Measurements from ENCODE around the gene SOD3.

Gene SOD3

GRCh38 chr4:24795666-24796381, 451 bp downstream of the SOD3 start:
- TF ChIP-seq YY1 (IDR thresholded peaks at IDR 0.05; ENCODE audit: low read depth) = no peak
- no peak for TF ChIP-seq TAF1 (IDR thresholded peaks at IDR 0.05; ENCODE audit: low read depth)
- TF ChIP-seq ZBTB7A (IDR thresholded peaks at IDR 0.05; ENCODE audit: low read depth) = no peak

GRCh38 chr4:24796620-24797019, 1.2 kb downstream of the SOD3 start:
- TF ChIP-seq RAD21 (IDR thresholded peaks at IDR 0.05; ENCODE audit: low read depth) (no peak), EP300 (IDR thresholded peaks at IDR 0.05; ENCODE audit: borderline replicate concordance) (no peak), TCF12 (IDR thresholded peaks at IDR 0.05; ENCODE audit: low read depth) (no peak), CREB1 (IDR thresholded peaks at IDR 0.05; ENCODE audit: low read depth) (no peak), TAF1 (IDR thresholded peaks at IDR 0.05; ENCODE audit: low read depth) (no peak)

GRCh38 chr4:24798036-24798610, 2.8 kb downstream of the SOD3 start:
- TF ChIP-seq ZBTB7A (IDR thresholded peaks at IDR 0.05; ENCODE audit: low read depth) (no peak), EGR1 (IDR thresholded peaks at IDR 0.05) (no peak), TEAD4 (IDR thresholded peaks at IDR 0.05) (no peak), REST (IDR thresholded peaks at IDR 0.05; ENCODE audit: low read depth) (no peak), CREB1 (IDR thresholded peaks at IDR 0.05; ENCODE audit: low read depth) (no peak), CEBPB (IDR thresholded peaks at IDR 0.05) (no peak), RAD21 (IDR thresholded peaks at IDR 0.05; ENCODE audit: low read depth) (no peak), TCF12 (IDR thresholded peaks at IDR 0.05; ENCODE audit: low read depth) (no peak), FOXM1 (IDR thresholded peaks at IDR 0.05; ENCODE audit: borderline replicate concordance, low read depth) (no peak), YY1 (IDR thresholded peaks at IDR 0.05; ENCODE audit: low read depth) (no peak), TAF1 (IDR thresholded peaks at IDR 0.05; ENCODE audit: low read depth) (no peak)

GRCh38 chr4:24799196-24799543, 3.8 kb downstream of the SOD3 start:
- no peak for TF ChIP-seq EGR1 (IDR thresholded peaks at IDR 0.05)
- TF ChIP-seq REST (IDR thresholded peaks at IDR 0.05; ENCODE audit: low read depth) = no peak
- TF ChIP-seq YY1 (IDR thresholded peaks at IDR 0.05; ENCODE audit: low read depth) = no peak
- TF ChIP-seq MAX (IDR thresholded peaks at IDR 0.05) = no peak
- TF ChIP-seq EP300 (IDR thresholded peaks at IDR 0.05; ENCODE audit: borderline replicate concordance) = no peak
- TF ChIP-seq USF1 (IDR thresholded peaks at IDR 0.05) = no peak
- TF ChIP-seq ZBTB7A (IDR thresholded peaks at IDR 0.05; ENCODE audit: low read depth) = no peak
- TF ChIP-seq TEAD4 (IDR thresholded peaks at IDR 0.05) = no peak
- TF ChIP-seq RAD21 (IDR thresholded peaks at IDR 0.05; ENCODE audit: low read depth) = no peak
- TF ChIP-seq TCF12 (IDR thresholded peaks at IDR 0.05; ENCODE audit: low read depth) = no peak
- TF ChIP-seq NFIC (IDR thresholded peaks at IDR 0.05) = no peak
- TF ChIP-seq CREB1 (IDR thresholded peaks at IDR 0.05; ENCODE audit: low read depth) = no peak
- no peak for TF ChIP-seq FOXM1 (IDR thresholded peaks at IDR 0.05; ENCODE audit: borderline replicate concordance, low read depth)
- TF ChIP-seq CEBPB (IDR thresholded peaks at IDR 0.05) = no peak
- no peak for TF ChIP-seq TAF1 (IDR thresholded peaks at IDR 0.05; ENCODE audit: low read depth)

GRCh38 chr4:24799544-24800324, 4.4 kb downstream of the SOD3 start:
- TF ChIP-seq MAX (IDR thresholded peaks at IDR 0.05) (no peak), REST (IDR thresholded peaks at IDR 0.05; ENCODE audit: low read depth) (no peak), EGR1 (IDR thresholded peaks at IDR 0.05) (no peak), YY1 (IDR thresholded peaks at IDR 0.05; ENCODE audit: low read depth) (no peak), NFIC (IDR thresholded peaks at IDR 0.05) (no peak), TEAD4 (IDR thresholded peaks at IDR 0.05) (no peak), TCF12 (IDR thresholded peaks at IDR 0.05; ENCODE audit: low read depth) (no peak), ZBTB7A (IDR thresholded peaks at IDR 0.05; ENCODE audit: low read depth) (no peak), RAD21 (IDR thresholded peaks at IDR 0.05; ENCODE audit: low read depth) (no peak), TAF1 (IDR thresholded peaks at IDR 0.05; ENCODE audit: low read depth) (no peak), USF1 (IDR thresholded peaks at IDR 0.05) (no peak), CREB1 (IDR thresholded peaks at IDR 0.05; ENCODE audit: low read depth) (no peak), CEBPB (IDR thresholded peaks at IDR 0.05) (no peak), EP300 (IDR thresholded peaks at IDR 0.05; ENCODE audit: borderline replicate concordance) (no peak), FOXM1 (IDR thresholded peaks at IDR 0.05; ENCODE audit: borderline replicate concordance, low read depth) (no peak)

Measured in Ishikawa (cell line).